KMS-11 (cell line): ENCODE results near the gene RASGRP1.

Experiments used
- H2AFZ ChIP-seq: fragments of 200-600 bp; sonication (generic); 2 replicates; pipeline ENCODE4 v1.6.1; 2016; ENCODE audit warnings: antibody characterized with exemption, mixed run types, low read depth
- H3K27ac ChIP-seq: fragments of 200-600 bp; sonication (generic); 2 replicates; pipeline ENCODE4 v1.6.1; 2016; ENCODE audit warnings: mild to moderate bottlenecking, mixed run types
- H3K27me3 ChIP-seq: fragments of 200-600 bp; sonication (generic); 2 replicates; pipeline ENCODE4 v1.6.1; 2017; ENCODE audit warnings: mild to moderate bottlenecking, low read depth, mixed run types, moderate library complexity; ENCODE audit not compliant: insufficient read depth
- H3K36me3 ChIP-seq: fragments of 200-600 bp; sonication (generic); 2 replicates; pipeline ENCODE4 v1.6.1; 2017; ENCODE audit warnings: mild to moderate bottlenecking, mixed run types; ENCODE audit not compliant: insufficient read depth
- H3K4me1 ChIP-seq: fragments of 200-600 bp; sonication (generic); 2 replicates; pipeline ENCODE4 v1.6.1; 2016; ENCODE audit warnings: mild to moderate bottlenecking, low read depth, mixed run types; ENCODE audit not compliant: poor library complexity, severe bottlenecking
- H3K4me2 ChIP-seq: fragments of 200-600 bp; sonication (generic); 2 replicates; pipeline ENCODE4 v1.7.0; 2016; ENCODE audit warnings: mild to moderate bottlenecking, mixed run types
- H3K4me3 ChIP-seq: fragments of 200-600 bp; sonication (generic); IDR thresholded peaks from 2 replicates; pipeline ENCODE4 v1.6.1; 2017; ENCODE audit warnings: low read depth, low read length, mixed read lengths; ENCODE audit not compliant: insufficient read depth
- H3K79me2 ChIP-seq: fragments of 200-600 bp; sonication (generic); 2 replicates; pipeline ENCODE4 v1.6.1; 2016; ENCODE audit warnings: low read depth, mixed run types; ENCODE audit not compliant: insufficient read depth
- H3K9ac ChIP-seq: fragments of 200-600 bp; sonication (generic); 2 replicates; pipeline ENCODE4 v1.6.1; 2016; ENCODE audit warnings: mild to moderate bottlenecking, mixed run types
- H4K20me1 ChIP-seq: fragments of 200-600 bp; sonication (generic); 2 replicates; pipeline ENCODE4 v1.6.1; 2016; ENCODE audit warnings: mild to moderate bottlenecking, mixed run types; ENCODE audit not compliant: insufficient read depth
- TF ChIP-seq, protein P1 (sequence below): fragments of 200-600 bp; sonication (generic); conservative IDR thresholded peaks from 2 replicates; pipeline ENCODE4 v1.6.1; 2017; ENCODE audit warnings: low read depth, mild to moderate bottlenecking, antibody characterized with exemption, low read length, moderate library complexity, mixed read lengths

Gene RASGRP1

DNA sequence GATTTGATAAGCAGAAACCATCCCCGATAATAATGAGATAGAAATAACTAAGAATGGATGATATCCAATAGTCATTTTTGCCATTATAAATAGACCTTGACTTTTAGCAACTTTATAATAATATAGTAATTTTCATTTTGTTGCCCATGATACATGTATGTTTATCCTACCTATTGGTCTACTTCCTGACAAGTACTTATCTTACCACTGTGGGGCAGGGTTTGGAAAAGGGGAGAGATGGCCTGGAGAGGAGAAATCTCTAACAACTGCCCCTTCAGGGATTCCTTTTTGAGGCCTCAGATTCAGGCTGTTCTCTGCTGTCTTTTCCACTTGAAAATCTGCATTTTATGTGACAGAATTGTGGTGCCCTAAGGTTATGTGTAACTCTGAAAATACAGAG is 68.5 kb downstream of the RASGRP1 start:
- Histone ChIP-seq H3K27ac (no peak overlapping the region), H3K4me1 (no peaks in the 10 kb centered on the region), H4K20me1 (no peaks in the 10 kb centered on the region), H2AFZ (no peak overlapping the region), H3K36me3 (no peaks in the 10 kb centered on the region), H3K9ac (no peak overlapping the region), H3K4me3 (no peak overlapping the region), H3K79me2 (no peaks in the 10 kb centered on the region), H3K27me3 (no peaks in the 10 kb centered on the region), H3K4me2 (no peak overlapping the region)
- TF ChIP-seq, protein P1, sequence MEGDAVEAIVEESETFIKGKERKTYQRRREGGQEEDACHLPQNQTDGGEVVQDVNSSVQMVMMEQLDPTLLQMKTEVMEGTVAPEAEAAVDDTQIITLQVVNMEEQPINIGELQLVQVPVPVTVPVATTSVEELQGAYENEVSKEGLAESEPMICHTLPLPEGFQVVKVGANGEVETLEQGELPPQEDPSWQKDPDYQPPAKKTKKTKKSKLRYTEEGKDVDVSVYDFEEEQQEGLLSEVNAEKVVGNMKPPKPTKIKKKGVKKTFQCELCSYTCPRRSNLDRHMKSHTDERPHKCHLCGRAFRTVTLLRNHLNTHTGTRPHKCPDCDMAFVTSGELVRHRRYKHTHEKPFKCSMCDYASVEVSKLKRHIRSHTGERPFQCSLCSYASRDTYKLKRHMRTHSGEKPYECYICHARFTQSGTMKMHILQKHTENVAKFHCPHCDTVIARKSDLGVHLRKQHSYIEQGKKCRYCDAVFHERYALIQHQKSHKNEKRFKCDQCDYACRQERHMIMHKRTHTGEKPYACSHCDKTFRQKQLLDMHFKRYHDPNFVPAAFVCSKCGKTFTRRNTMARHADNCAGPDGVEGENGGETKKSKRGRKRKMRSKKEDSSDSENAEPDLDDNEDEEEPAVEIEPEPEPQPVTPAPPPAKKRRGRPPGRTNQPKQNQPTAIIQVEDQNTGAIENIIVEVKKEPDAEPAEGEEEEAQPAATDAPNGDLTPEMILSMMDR, result no peak

- Histone ChIP-seq H3K27me3 (no peaks in the 10 kb centered on the region), H4K20me1 (no peaks in the 10 kb centered on the region), H3K79me2 (no peaks in the 10 kb centered on the region), H3K4me2 (no peak overlapping the region), H3K9ac (no peak overlapping the region), H2AFZ (no peak overlapping the region), H3K36me3 (no peaks in the 10 kb centered on the region), H3K27ac (no peak overlapping the region), H3K4me1 (no peaks in the 10 kb centered on the region), H3K4me3 (no peak overlapping the region)
- TF ChIP-seq, protein P1, result no peak
These were observed 74.2 kb downstream of the RASGRP1 start for GRCh38 chr15:38490242-38490922.

GRCh38 chr15:38487378-38487777 is 77.2 kb downstream of the RASGRP1 start:
- Histone ChIP-seq H2AFZ (no peak overlapping the region), H3K36me3 (no peaks in the 10 kb centered on the region), H4K20me1 (no peaks in the 10 kb centered on the region), H3K4me3 (no peak overlapping the region), H3K79me2 (no peaks in the 10 kb centered on the region), H3K9ac (no peak overlapping the region), H3K27ac (no peak overlapping the region), H3K27me3 (no peaks in the 10 kb centered on the region), H3K4me2 (no peak overlapping the region), H3K4me1 (no peaks in the 10 kb centered on the region)
- TF ChIP-seq, protein P1, result no peak

GRCh38 chr15:38486936-38487335 is 77.7 kb downstream of the RASGRP1 start:
- H3K9ac ChIP-seq, result no peak overlapping the region
- H3K4me2 ChIP-seq, result no peak overlapping the region
- H3K36me3 ChIP-seq, result no peaks in the 10 kb centered on the region
- no peaks in the 10 kb centered on the region for H3K27me3 ChIP-seq
- no peak overlapping the region for H3K4me3 ChIP-seq
- TF ChIP-seq, protein P1, result no peak
- H3K4me1 ChIP-seq, result no peaks in the 10 kb centered on the region
- no peaks in the 10 kb centered on the region for H3K79me2 ChIP-seq
- no peak overlapping the region for H3K27ac ChIP-seq
- no peaks in the 10 kb centered on the region for H4K20me1 ChIP-seq
- no peak overlapping the region for H2AFZ ChIP-seq
